Activated CD4-positive, alpha-beta T cell treated with anti-CD3 and anti-CD28 coated beads for 24 hours (primary cell): ENCODE results near the gene DCC.
"Not testable (repeated sequence)": the region's sequence is repeated elsewhere in the genome, so short reads cannot be mapped to it uniquely, and the experiment has no call there.

Experiments used
- DNase-seq, 2 donors: peaks; one replicate each; pipeline ENCODE4 v3.0.0-alpha.2; 2020; ENCODE audit warnings: low read depth in 2 of 2

DCC gene

DNA sequence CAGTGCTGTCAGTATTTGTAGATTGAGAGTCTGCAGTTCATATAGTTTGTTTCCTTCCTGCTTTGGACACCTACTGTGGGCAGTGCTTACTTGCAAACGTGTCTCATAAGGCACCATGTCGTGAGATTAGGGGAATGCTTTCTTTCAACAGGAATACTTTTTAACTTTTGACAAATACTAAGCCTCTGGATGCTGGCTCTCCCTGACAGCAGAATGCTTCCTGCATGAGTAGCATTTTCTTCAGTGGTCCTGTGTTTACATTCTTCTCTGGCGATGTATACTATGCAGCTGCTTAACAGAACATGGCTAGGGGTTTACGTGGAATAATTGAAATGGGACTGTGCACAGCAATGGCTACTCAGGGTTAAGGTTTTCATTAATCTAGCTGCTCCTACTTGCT lies 1077.0 kb downstream of the DCC start:
- no peak for DNase-seq

GRCh38 chr18:53421869-53422268 lies 1081.9 kb downstream of the DCC start:
- DNase-seq = no peak

DNA sequence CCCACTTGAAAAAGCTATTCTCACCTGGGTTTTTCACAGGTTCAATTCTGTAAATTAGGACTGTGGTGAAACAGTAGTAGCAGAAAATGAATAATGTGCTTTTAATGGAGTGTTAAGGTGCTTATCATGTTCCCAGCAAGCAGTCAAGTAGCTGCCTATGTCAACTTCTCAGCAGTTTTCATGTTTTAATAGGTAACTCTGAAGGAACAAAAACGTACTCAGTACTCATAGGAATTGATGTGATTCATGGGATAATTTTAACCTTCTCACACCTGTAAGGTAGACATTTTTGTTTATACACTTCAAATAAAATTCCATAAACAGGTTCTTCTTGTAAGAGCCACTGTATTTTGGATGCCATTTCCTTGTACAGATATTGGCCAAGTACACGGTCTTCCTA lies 1082.9 kb downstream of the DCC start:
- DNase-seq = no peak

DNA sequence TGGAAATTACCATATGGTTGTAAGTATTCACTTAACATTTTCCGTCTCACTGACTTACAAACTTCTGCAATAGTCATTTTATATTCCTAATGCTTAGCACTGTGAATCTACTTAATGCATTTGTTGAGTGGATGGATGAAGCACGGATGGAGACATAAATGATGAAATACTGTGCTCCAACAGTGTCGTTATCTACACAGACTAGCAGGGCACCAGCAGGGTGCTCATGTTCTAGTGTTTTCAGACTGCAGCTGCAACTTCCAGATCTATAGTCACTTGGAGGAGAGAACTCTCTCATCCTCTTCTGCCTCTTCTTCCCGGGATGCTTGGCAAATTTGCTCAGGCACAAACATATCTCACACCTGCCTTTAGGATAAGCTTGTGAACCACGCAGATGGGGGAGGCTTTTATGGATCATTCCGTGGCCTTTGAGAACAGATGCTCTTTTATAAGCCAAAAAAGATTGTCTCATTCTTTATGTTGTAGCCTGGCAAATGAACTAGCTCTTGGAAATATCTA lies 1086.7 kb downstream of the DCC start:
- no peak for DNase-seq

DNA sequence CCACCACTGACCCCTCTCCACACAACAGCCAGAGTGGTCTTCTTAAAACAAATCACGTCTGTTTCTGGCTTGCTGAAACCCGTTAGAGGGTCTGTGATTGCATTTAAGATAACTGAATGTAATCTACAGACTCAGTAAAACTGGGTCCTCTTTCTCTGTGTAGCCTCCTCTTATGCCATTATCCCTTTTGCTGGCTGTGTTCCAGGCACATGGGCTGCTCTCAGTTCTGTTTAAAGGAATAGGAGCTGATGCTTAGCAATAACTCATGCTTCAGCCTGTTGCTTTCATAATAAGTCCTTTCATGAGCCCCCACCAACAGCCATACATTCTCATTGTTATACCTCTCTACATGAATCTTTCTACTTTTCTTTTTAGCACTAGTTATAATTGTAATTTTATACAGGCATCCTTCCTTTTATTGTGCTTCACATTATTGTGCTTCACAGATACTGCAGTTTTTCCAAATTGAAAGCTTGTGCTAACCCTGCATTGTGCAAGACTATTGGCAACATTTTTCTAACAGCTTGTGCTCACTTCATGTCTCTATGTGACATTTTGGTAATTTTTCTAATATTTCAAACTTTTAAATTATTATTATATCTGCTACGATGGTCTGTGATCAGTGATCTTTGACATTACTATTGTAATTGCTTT lies 1101.9 kb downstream of the DCC start:
- DNase-seq = no peak

GRCh38 chr18:53442415-53442783 lies 1102.4 kb downstream of the DCC start:
- DNase-seq = no peak

DNA sequence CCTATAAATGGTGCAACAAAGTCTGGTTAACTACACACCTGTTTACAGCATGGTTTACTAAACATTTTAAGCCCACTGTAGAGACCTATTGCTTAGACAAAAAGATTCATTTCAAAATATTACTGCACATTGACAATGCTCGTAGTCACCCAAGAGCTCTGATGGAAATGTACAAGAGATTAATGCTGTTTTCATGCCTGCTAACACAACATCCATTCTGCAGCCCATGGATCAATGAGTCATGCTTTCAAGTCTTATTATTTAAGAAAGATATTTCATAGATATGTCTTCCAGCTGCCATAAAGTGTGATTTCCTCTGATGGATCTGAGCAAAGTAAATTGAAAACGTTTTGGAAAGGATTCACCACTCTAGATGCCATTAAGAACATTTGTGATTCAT lies 1103.3 kb downstream of the DCC start:
- no peak for DNase-seq

GRCh38 chr18:53443831-53444230 lies 1103.8 kb downstream of the DCC start:
- no peak for DNase-seq

GRCh38 chr18:53451902-53452301 lies 1111.9 kb downstream of the DCC start:
- DNase-seq = no peak

DNA sequence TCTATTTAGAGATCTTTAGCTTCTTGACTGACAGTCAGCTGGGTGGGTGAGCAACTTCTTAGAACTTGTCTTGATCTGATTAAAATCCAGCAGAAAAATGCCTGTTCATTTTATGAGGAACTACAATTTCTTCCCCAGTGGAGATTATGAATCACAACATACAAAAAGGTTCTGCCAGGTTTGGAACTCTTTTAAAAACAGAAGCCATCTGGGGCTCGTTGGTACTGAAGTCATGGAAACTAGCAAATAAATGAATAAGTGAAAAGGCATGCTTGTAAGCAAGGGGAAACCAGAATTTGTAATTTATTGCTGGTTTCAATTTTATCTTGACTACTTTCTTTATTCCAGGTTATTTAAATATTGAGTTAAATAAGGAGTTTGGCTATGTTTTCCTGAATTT lies 1117.1 kb downstream of the DCC start:
- no peak for DNase-seq

DNA sequence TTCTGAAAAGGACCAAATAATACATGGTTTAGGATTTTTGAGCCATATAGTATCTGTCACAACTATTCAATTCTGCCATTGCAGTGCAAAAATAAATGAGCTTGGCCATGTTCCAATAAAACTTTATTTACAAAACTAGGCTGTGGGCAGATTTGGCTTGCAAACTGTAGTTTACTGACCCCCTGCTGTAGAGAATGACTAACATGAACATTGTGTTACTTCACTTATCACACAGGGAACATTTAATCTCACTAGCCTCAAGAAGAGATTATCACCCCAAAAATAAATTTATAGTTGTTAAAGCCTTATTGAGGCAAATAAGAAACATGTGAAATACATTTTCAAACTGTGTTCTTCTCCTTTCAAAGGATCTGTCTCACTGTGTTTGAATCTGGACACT lies 1118.3 kb downstream of the DCC start:
- no peak for DNase-seq

DNA sequence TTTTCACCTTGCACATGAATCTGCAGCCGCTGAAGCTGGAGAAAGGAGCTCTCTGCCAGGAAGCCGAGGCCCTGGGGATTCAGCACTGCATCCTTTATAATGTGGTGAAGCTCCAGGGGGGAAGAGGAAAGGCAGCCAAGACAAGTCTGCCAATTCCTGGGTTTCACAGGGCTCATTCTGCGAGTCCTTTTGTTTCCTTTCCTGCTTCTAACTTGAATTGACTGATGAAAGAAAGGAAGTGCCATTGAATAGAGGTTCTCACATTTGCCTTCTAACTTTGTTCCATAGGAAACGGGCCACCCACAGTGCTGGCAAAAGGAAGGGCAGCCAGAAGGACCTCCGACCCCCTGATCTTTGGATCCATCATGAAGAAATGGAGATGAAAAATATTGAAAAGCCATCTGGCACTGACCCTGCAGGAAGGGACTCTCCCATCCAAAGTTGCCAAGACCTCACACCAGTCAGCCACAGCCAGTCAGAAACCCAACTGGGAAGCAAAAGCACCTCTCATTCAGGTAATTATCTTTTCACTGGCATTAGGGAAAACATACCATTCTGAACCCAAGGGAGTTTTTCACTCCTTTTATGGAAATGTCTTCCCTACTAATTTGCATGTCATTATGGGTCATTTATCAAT lies 1119.1 kb downstream of the DCC start:
- no peak for DNase-seq

DNA sequence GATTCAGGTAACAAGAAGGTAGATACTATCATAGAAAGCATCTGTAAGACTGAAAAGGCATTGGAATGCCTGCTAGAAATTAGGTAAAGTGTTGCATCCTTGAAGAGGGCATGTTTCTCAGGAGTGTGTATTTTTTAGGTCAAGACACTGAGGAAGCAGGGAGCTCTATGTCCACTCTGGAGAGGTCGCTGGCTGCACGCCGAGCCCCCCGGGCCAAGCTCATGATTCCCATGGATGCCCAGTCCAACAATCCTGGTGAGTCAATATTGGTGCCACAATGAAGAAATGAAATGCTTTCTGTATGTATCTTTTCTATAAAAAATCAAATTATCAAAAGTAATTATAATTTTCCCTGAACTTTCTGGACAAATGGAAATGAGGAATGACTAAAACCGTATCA lies 1127.8 kb downstream of the DCC start:
- no peak for DNase-seq

GRCh38 chr18:53468173-53468572 lies 1128.2 kb downstream of the DCC start:
- DNase-seq = not testable (repeated sequence)

DNA sequence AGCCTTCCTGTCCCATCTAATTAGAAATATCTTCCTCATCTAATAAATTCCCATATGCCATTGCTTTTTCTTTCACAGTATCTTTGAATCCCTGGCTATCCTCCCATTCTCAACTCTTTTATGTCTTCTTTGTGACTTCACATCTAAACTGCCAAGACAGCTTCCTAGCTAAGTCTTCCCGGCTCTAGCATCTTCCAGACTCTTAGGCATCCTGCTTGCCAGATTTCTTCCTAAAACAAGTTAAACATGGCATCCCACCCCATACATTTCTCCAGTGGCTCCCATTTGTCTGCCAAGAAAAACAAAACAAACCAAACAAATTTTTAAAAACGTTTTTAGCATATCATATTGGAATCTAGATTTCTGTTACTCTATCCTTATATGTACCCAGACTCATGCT lies 1132.5 kb downstream of the DCC start:
- DNase-seq = no peak

DNA sequence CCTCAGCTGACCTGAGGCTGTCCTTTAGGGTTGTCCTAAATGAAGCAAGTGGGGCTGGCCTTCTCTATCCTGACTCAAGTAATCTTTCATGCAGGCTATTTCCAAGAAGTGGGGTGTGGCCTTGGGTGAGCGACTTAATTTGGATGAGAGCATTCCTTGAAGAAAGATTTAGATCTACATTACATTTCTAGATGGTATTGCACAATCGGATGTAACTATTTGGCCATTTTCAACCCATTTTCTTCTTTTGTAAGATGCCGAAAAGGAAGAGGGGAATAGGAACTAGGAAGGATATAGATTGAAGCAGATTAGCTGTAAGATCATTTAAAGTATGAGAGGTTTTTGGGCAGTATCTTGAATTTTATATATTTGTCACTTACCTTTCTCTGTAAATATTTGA lies 1138.2 kb downstream of the DCC start:
- DNase-seq = no peak

DNA sequence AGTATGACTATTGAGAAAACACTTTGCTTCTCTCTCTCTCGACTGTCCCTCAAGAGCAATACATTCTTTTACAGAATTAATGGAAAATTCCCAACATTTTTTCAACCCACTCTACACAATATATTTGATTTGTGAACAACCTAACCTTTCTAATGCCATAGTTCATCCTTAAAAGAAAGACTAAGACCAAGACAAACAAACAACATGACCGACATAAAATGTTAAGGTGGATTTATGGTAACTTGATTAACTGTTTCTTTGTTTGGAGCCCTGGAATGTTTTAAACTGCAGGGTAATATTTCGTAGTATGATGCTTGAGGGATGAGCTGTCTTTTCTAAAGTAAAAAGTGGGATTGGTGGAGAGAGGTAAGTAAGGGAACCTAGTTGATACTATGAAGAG lies 1146.3 kb downstream of the DCC start:
- no peak for DNase-seq

- no peak for DNase-seq
These were observed 1149.3 kb downstream of the DCC start for GRCh38 chr18:53489266-53489665.

DNA sequence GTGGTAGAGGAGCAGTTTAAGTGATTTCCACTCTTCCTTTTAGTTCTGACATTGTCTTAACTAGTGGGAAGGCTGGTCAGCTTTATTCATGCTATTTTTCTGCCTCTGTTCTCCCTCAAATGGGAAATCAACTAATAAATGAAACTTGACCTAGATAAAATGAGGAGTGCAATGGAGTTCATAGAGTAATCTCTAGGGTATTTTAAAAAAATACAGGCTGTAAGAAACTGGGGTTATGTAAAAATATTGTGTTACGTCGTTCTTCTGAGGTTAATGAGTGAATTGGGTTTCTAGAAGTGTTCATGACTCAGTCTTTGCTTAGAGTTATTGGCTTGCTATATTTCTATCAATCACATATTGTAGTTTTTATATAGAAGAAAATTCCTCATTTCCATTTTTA lies 1150.0 kb downstream of the DCC start:
- no peak for DNase-seq

DNA sequence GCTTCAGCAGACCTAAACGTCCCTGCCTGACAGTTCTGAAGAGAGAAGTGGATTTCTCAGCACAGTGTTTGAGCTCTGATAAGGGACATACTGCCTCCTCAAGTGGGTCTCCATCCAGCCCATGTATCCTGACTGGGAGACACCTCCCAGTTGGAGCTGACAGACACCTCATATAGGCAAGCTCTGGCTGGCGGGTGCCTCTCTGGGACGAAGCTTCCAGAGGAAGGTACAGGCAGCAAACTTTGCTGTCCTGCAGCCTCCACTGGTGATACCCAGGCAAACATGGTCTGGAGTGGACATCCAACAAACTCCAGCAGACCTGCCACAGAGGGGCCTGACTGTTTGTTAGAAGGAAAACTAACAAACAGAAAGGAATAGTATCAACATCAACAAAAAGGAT lies 1156.0 kb downstream of the DCC start:
- DNase-seq = no peak

- DNase-seq = no peak
These were observed 1164.0 kb downstream of the DCC start for GRCh38 chr18:53503914-53504441.

- DNase-seq = no peak
These were observed 1168.5 kb downstream of the DCC start for GRCh38 chr18:53508529-53508928.

DNA sequence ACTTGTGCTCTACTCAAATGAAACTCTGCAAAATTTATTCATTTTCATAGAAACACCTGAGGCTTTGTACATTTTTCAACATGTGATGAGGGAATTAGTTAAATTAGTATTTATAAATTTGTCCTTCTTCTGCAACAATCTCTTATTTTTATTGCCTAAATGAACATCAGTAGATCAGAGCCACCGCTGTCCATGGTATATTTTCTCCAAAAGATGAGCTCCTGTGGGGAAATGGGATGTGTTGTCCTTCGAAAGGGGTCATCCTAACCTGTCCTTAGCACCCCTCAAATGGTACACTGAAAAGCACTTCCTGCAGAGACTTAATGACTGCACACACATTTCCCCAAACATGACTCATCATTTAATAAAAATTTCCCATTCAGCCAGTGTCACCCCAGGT lies 1169.9 kb downstream of the DCC start:
- no peak for DNase-seq

DNA sequence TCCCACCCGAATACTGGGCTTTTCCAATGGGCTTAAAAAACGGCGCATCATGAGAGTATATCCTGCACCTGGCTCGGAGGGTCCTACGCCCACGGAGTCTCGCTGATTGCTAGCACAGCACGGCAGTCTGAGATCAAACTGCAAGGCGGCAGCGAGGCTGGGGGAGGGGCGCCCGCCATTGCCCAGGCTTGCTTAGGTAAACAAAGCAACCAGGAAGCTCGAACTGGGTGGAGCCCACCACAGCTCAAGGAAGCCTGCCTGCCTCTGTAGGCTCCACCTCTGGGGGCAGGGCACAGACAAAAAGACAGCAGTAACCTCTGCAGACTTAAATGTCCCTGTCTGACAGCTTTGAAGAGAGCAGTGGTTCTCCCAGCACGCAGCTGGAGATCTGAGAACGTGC lies 1171.7 kb downstream of the DCC start:
- DNase-seq = not testable (repeated sequence)
